NCI-H2196 treated with DMSO at 0.1 percent for 48 hours (cell line): ENCODE data around the gene IL1A.

ENCODE experiments used
- DNase-seq: peaks from one replicate; lab custom pipeline; 2025; ENCODE audit not compliant: unreplicated experiment; lab: John Stamatoyannopoulos, UW

Gene IL1A

DNA sequence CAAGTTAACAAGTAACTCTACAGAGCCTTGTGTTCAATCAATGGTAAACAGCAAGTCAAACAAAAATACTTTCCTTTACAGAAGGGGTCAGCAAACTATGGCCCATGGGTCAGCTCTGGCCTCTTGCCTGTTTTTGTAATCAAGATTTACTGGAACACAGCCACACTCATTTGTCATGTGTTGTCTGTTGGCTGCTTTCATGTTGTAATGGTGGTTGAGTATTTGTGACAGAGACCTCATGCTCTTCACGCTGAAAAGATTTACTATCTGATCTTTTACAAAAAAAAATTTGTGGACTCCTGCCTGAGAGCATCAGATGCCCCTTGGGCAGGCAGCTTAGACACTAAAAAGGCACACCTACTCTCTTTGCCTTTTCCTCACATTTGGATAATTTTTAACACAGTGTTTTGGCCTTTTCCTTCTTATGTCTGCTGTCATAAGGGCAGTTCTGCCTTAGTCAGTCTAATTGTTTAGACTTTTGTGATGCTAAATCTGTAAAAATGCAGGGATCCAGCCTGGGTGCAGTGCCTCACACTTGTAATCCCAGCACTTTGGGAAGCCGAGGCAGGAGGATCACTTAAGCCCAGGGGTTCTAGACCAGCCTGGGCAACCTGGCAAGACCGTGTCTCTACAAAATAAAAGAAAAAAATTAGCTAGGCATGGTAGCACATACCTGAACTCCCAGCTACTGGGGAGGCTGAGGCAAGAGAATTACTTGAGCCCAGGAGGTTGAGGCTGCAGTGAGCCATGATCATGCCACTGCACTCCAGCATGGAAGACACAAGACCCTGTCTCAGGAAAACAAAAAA, 34.0 kb upstream of the IL1A start:
- DNase-seq = no peak

DNA sequence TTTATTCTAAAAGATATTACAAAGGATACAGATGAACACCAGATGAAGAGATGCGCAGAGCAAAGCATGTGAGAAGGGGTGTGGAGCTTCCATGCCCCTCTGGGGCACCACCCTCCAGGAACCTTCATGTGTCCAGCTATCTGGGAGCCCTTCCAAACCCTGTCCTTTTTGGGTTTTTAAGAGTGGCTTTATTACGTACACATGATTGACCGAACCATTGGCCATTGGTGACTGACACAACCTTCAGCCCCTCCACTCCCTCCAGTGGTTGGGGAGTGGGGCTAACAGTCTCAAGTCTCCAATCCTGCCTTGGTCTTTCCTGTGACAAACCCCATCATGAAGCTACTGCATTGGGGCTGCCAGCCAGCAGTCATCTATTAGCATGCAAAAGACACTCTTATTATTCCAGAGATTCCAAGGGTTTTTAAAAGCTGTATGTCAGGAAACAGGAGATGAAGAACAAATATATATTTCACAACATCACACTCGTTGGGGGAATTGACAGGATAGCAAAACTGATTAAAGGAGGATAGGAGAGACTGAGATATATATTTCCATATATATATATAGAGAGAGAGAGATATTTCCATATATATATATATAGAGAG, 32.9 kb upstream of the IL1A start:
- no peak for DNase-seq

DNA sequence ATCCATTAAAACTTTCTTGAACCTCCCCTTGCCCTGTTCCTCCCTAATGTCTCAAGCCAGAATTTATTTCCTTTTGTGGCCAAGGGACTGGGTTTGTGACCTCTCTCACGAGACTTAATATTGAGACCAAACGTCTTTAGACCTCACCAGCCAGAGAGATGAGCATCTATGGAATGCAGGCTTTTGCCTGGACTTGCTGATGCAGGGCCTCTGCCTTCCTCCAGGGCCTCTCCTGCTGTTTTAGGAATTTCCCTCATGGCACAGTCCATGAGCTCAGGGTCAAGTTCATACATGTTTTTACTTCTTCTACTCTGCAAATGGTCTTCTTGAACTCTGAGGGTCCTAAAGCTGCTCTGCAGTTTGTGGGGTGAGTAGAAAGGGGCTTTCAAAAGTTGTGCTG, 30.0 kb upstream of the IL1A start:
- DNase-seq = no peak

DNA sequence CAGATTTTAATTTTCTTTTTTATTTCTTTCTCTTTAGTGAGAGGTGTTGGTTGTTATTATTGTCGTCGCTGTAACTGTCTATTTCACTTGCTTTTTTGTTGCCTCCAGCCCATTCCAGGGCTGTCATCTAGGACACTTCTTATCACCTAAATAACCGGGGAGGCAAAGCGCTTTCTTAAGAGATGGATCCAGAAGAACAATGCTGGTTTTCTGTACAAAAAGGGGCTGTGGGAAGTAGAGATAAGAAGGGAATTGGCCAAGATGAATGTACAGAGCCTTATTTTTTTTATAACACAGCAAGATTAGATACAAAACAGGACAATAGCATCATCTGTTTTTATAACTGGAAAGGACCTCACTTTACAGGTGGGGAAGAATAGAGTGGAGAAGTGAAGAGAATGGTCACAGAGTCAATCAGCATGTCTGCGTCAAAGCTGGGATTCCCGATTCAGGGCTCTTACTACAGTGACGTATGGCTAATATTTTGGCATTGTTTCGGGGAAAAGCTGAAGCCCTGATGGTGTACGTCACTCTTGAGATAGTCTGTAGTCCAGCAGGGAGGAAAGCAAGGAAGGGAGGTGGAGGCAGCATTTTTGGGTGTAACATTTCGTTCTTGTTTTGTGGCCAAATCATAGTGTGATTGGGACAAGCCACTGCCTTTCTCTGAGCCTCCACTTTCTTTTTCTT, 29.1 kb upstream of the IL1A start:
- no peak for DNase-seq

DNA sequence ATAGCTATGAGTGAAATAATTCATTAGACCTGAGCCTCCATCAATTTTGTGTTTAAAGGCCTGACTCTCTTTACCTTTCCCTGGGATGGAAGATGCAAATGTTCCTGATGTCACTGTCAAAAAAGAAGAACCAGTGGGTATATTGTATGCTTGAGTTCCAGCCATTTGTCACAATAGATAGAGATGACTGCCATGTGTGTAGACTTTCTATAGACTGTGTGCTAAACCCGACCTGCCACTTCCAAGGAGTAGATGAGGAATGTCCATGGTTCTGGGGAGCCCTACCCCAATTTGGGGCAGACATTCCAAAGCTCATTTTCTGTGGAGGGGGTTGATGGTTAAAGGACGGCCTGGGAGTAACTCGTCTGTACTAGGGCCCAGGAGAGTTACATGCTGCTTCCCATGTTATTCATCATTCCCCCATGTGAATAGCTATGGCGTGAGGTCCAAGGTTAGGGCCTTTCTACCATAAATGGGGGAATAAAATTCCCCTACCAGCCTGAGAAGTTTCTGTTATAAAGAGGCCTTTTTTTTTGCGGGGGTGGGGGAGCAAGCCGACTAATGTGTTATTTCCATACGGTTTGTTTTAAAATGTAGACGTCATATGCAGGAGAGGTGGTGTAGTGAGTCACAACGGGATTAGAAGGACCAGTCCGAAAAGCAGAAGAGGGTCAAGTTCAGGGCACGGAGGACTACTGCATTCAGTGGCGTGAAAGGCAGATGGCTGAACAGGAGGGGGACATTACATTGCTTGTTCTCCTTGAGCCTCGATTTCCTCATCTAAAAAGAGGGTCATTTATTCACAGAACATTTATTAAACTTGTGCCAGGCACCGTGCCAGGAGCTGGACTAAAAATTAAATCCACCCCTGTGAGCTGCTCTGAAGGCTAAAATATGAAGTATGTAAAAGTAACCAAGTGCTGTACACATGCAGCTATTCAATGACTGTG, 28.3 kb upstream of the IL1A start:
- DNase-seq = no peak

DNA sequence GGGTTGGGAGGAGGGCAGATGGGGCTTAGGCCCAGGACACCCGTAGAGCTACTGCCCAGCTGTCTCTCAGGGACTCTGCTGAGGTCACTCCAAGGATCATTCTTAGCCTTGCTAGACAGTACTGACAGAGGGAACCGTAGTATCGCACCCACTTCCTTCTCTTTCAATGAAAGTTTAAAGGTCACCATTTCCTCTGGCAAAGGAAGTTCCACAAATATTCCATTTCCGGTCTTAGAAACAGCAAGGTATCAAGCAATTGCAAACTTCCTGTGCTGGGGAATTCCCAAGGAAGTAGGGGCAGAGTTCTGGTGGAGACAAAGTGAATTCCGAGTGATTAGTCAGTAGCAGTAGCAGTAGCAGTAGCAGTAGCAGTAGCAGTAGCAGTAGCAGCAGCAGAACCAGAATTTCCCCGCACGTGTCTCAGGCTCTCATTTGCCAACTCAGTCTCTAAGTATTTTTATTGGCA, 27.6 kb upstream of the IL1A start:
- DNase-seq = no peak

DNA sequence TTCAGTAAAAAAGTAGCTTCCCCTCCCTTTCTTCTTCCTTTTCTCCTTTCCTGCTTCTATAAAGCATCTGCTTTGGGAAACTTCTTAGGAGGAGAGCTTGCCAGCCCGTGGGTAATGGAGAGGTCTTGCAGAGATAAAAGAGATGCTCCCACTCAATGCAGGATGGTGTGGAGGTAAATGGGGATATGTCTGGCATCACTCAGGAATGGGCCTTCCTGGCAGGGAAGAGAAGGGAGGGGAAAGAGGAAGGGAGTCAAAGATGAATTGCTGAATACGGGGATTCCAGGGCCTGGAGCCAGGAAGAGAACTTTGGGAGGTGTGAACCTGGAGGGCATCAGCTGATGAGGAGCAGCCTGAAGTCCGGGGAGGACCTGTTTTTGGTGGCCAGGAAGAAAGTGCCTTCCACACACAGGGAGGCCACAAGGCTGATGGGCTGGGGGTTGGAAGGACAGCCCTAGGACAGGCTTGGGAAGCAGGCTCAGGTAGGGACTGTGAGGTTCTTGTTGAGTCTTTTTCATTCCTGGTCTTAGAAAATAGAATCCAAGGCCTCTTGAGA, 27.1 kb upstream of the IL1A start:
- DNase-seq = no peak

DNA sequence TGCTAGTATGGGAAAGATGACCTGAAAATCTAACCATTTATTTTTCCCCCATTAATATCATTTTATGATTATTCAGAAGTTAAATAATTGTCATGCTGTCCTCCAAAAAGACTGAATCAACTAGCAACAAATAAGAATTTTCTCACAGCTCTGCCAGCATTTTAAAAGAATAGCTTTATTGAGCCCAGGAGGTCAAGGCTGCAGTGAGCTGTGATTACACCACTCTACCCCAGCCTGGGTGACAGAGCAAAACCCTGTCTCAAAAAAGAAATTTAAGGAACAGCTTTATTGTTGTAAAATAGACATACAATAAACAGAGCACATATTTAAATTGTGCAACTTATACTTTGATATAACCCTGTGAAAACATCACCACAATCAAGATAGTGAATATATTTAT, 24.8 kb upstream of the IL1A start:
- no peak for DNase-seq

DNA sequence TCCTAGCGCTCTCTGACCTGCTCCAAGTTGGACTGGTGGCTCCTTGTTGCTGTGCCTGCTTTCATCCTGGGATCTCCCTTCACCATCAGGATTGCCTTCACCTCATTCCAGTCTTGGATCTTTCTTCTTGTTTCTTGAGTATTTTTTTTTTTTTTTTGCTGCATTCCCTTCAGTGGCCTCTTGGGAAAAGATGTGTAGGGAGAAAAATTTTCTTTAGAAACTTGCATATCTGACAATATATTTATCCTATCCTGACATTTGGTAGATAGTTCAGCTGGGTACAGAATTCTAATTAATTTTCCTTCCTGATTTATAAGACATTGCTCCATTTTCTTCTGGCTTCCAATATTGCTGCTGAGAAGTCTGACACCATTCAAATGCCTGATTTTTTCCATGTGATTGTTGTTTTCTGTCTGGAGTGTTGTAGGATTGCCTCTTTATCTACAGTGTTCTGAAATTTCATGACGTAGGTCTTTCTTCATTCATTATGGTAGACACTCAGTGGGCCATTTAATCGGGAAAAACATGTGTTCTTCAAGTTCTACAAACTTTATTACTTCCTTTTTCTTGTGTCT, 23.0 kb upstream of the IL1A start:
- no peak for DNase-seq

DNA sequence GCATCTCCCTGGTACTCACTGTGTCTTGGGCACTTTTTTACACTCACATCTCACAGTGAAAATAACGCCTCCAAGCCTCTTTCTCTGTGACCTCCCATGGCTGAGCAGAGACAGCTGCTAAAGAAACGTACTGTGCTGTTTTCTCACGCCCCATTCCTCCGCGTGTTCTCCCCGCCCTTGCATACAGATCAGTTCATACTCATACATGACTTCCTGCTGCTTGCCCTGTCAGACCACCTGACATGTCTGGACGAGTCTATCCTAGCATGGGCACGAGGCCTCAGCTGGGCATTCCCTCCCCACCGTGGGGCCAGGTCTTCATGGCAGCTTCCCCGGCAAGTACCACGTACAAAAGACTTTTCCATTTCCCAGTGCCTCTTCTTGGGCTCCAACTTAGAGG, 21.2 kb upstream of the IL1A start:
- no peak for DNase-seq

DNA sequence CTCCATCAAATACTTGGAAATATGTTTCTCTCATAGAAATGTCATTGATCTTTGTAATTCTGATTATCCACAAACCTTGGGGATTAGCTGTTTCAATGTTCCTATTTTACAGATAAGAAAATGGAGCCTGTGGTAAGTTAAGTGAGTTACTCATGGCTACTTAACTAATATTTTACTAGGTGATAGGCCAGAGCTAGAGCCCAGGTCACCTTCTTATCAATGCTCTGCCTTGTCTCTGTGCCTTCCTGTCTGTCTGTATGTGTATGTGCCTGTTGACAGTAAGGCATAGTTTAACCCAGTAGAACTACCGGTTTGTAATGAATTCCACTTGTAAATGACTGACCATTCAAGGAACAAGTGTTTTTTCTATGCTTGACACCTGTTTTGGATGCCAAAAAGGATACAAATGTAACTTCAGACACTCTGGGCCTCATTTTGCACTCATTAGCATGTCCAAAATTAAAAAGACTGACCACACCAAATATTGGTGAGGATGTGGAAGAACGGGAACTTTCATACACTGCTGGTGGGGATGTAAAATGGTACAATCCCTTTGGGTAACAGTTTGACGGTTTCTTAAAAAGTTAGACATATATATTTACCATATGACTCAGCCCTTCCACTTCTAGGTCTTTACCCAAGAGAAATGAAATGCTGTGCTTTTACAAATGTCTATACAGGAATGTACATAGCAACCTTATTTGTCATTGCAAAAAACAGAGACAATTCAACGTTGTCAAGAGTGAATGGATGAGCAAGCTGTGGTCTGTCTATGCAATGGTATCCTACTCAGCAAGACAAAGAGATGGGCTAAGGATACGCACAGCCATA, 19.6 kb upstream of the IL1A start:
- DNase-seq = no peak

DNA sequence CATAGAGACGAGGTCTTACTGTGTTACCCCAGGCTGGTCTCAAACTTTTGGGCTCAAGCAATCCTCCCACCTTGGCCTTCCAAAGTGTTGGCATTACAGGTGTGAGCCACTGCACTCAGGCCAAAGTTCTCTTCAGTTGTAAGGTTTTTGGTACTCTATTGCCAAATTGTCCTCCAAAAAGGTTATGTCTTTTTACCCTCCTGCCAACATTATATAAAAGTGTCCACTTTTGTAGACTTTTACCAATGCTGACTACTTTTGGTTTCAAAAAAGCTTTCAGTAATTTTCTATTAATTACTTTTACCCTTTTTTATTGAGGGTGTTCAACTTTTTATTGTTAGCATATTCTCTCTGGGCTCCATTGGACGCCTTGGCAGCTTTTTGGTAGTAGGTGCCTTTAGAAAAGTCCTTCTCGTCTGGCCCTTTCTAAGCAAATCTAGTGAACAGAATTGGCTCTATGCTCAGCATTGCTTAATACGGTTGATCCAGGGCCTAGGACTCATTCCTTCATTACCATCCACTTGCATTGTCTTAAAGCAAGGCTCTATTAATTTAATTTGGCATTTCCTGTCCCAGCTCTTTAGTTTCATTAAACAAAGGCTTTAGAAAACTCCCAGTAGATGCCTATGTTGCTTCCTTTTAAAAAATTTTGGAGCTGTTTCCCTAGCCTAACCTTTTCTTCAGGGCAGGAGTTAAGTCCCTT, 16.7 kb upstream of the IL1A start:
- DNase-seq = no peak

DNA sequence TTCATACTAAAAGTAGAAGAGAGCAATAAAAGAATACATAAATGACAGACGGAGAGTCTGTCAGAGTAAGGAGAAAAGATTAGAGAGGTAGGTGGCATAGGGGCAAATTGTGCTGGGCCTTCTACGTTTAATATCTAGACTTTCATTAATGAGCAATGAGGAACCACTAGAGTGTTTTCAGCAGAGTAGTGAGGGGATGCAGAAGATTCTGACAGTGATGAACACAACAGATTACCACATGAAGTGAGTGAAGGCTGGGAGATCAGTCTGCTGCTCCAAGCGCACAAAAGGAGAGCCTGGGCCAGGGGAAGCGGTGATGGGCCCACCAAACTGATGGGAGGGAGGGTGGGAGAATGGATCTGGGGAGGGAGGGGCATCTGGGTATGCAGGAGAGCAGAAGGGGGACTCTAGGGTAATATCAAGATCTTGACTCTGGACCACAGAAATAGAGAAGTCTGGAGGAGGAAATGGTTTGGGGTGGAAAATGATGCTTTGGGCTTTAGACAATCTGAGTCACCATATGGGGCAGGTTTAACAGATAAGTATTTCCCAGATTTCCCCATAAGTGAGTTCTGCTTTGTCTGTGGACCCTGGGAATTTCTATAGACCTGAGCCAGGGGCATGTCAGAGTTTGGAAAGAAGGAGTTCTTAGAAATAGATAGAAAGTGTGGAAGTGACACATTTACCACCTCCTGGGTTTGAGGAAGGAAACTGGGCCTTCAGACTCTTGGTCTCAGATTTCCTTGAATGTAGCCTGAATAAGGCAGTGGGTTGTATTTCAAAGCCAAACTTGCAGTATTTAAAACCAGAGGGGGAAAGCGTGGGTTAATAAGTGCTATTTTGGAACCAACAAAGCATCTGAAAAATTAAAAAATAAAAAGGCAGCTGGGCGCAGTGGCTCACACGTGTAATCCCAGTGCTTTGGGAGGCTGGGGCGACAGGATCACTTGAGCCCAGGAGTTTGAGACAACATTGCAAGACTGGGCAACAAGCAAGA, 15.0 kb upstream of the IL1A start:
- DNase-seq = no peak

DNA sequence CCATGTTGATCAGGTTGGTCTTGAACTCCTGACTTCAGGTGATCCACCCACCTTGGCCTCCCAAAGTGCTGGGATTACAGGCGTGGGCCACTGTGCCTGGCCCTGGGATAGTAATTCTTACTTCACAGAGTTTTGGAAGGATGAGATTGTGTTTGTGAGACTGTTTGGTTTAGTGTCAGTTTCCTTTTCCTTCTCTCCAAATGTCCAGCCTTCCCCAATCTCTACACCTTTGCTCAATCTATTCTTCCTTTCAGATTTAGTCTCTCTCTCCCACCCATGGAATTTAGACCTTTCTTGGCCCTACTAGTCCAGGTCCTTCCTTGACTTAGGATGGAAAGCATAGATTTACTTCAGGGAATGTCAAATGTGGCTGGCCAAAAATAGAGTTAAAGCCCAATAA, 12.2 kb upstream of the IL1A start:
- DNase-seq = no peak

DNA sequence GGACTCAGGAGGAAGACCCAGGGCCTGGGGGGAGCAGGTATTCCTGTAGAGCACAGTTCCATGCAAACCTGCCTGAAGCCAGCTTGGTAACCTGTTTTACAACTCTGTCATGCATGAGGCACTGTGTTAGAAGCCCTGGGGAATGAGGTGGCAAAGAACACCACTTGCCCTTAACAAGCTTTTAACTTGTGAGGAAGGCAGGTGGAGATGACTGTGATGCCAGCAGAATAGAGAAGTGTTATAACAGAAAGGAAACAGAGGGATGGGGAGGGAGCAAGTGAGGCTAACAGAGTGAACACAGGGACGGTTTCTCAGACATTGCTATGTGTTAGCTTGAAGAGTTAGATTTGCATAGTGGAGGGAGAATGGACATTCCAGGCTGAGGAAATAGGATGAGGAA, 11.5 kb upstream of the IL1A start:
- no peak for DNase-seq

DNA sequence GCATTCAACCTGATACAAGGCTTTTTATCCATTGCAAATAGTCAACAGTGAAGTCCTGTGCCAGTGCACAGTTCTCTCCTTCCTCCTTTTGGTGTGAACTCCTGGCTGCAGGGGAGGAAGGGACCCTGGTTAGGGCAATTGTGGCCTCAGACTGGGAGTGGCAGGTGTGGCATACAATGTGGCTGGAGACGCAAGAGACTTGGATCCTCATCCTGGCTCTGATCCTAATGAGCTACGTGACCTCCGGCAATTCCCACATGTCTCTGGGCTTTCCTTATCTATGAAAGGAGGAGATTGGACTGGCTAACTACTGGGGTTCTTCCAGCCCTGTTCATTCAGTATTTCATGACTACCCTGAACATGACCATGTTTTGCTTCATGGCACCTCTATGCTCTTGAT, 10.5 kb upstream of the IL1A start:
- no peak for DNase-seq

DNA sequence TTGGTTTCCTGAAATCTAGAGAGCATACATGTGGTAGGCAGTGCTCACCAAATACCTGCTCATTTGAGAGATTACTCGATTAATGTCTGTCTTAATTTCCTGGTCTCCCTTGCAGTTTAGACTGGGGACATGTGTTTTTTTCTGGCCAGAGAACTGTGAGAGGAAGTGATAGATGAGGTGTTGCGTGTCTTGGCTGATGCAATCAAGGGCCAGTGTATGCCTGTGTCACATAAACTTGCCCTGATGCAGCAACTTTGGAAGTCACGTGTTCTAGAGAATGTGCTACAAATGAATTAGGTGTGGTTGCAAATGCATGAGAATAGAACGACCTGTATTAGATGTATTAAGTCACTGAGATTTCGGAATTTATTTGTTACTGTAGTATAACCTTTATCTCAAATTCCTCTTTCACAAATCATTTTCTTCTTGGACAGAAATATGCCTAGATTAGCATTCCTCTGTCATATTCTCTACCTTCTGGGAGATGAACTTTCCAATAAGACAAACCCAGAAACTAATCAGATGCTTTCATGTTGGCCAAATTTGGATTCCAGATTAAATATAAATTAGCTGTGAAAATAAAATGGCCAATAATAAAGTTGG, 9.9 kb upstream of the IL1A start:
- DNase-seq = no peak
